22Rv1 (cell line): Measurements from ENCODE around the gene GLT6D1.

ENCODE experiments used
- CTCF ChIP-seq: fragments of 450-650 bp; IDR thresholded peaks from 2 replicates; pipeline ENCODE4 v1.5.1; 2017; ENCODE audit warnings: mild to moderate bottlenecking
- ZFX ChIP-seq: fragments of 450-650 bp; IDR thresholded peaks from 2 replicates; pipeline ENCODE4 v1.6.1; 2017; ENCODE audit warnings: antibody characterized with exemption, borderline replicate concordance

- TF ChIP-seq CTCF (no peak), ZFX (no peak)
These were observed 56.8 kb downstream of the GLT6D1 start for GRCh38 chr9:135582541-135582940.
